SH-SY5Y (cell line): Measurements from ENCODE around the gene CREBBP.

Experiments used
- GATA2 ChIP-seq: IDR thresholded peaks from 2 replicates; pipeline ENCODE4 v1.6.1; 2011; ENCODE audit warnings: mild to moderate bottlenecking, low read depth, low read length
- GATA3 ChIP-seq: IDR thresholded peaks from 2 replicates; pipeline ENCODE4 v1.6.1; 2011; ENCODE audit warnings: low read depth, mild to moderate bottlenecking, low read length, moderate library complexity

The CREBBP gene

DNA sequence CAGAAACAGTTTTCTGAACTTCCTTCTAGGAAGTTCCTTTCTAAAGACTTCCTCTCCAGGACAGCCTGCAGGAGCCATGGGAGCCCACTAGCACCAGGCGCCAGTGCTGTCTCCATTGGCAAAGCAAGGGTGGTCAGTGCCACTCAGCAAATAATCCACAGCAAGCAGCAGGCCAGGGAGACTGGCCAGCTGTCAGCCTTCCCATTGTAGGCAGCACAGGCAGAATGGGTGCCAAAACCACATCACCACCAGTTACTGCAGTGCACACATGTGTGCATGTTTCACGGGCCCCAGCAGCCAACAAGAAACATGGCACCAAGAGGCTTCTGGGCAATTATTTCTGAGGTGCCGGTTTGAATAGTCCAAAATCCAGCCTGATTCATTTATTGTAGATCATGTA lies 199.3 kb downstream of the CREBBP start:
- no peak for TF ChIP-seq GATA3
- TF ChIP-seq GATA2, result no peak

DNA sequence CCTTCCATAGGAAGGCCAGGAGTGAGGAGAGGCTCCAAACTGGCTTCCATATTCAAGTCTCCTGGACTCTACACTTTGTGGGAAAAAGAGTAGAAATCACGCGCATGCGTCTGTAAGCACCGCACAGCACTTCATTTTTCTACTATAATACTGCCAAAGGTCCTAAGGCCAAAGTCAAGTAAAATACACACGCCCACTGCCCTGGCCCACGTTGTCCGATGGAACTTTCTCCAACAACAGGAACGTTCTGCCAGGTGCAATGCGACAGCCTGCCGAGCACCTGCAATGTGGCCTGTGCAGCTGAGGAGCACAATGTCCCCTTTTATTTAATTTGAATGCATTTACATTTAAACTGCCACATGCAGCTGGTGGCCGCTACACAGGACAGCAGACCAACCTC lies 202.5 kb downstream of the CREBBP start:
- no peak for TF ChIP-seq GATA2
- TF ChIP-seq GATA3, result no peak

DNA sequence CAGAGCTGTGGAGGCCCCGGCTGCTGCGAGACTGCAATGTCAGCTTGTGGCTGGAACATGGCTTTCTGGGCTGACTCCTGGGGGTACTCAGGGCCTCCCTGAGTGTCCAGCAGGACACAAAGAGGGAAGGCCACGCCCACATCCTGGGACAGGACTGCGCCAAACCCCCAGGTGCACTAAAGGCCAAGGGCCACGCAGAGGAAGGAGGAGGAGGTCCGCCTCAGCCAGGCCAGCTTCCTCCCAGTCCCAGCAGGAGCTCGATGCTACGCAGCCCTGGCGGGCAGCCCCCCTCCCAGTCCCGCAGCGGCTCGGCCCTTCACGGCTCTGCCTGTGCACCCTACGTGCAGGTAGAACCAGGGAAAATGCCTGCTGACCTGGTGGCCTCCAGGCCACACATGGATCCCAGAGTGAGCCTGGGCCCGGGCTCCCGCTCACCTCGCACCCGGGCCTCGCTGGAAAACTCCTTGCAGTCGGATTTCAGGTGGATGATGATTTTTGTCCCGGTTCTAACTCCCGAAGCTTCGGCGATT lies 204.8 kb downstream of the CREBBP start:
- no peak for TF ChIP-seq GATA2
- TF ChIP-seq GATA3, result no peak
